ENCODE results near the gene PCDH9. TPM values are rescaled to one million over a fixed set of nuclear protein-coding genes. Genes with fewer than 3 reads are reported as not detected.

The PCDH9 gene
- total and polyA plus RNA-seq, 2 experiments from 2014 or later: 0.31 to 0.52 TPM

DNA sequence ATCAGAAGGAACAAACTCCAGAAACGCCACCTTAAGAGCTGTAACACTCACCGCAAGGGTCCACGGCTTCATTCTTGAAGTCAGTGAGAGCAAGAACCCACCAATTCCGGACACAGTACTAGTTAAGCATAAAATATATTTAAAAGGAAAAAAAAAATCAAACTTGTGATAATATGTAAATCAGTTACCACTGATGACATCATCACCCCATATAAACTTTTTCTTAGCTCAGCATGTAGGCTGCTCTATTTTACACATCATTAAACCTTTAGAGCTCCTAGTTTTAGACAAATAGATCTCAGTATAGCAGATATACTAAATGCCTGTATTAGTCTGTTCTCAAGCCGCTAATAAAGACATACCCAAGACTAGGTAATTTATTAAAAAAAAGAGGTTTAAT lies 668.1 kb downstream of the PCDH9 start:
- H3K9me2 ChIP-seq (ENCODE audit: insufficient read depth): no peaks in the 10 kb centered on the region

More for the DNA sequence above, 668.1 kb downstream of the PCDH9 start:
- Mint-ChIP-seq H3K27me3 (ENCODE audit: insufficient read depth, low read depth, poor library complexity) (no peaks in the 10 kb centered on the region), H3K27ac (no peak overlapping the region), H3K4me1 (peaks cover 11% of the 10 kb centered on the region), H3K9me3 (peaks cover 9% of the 10 kb centered on the region; the same call in 2 of the 3 replicates), H3K36me3 (ENCODE audit: low read depth) (peaks cover 13% of the 10 kb centered on the region), H3K4me3 (no peak overlapping the region)
- H3F3A ChIP-seq (replicated peaks; ENCODE audit: low read depth): no peaks in the 10 kb centered on the region
- H3K4me1 ChIP-seq (ENCODE audit: insufficient read depth): peaks cover 8% of the 10 kb centered on the region
- no peaks in the 10 kb centered on the region for H3K79me2 ChIP-seq (replicated peaks; ENCODE audit: insufficient read depth)
- ATAC-seq: no peak
- no peaks in the 10 kb centered on the region for H3K27me3 ChIP-seq (ENCODE audit: insufficient read depth)
- TF ChIP-seq, protein P1, sequence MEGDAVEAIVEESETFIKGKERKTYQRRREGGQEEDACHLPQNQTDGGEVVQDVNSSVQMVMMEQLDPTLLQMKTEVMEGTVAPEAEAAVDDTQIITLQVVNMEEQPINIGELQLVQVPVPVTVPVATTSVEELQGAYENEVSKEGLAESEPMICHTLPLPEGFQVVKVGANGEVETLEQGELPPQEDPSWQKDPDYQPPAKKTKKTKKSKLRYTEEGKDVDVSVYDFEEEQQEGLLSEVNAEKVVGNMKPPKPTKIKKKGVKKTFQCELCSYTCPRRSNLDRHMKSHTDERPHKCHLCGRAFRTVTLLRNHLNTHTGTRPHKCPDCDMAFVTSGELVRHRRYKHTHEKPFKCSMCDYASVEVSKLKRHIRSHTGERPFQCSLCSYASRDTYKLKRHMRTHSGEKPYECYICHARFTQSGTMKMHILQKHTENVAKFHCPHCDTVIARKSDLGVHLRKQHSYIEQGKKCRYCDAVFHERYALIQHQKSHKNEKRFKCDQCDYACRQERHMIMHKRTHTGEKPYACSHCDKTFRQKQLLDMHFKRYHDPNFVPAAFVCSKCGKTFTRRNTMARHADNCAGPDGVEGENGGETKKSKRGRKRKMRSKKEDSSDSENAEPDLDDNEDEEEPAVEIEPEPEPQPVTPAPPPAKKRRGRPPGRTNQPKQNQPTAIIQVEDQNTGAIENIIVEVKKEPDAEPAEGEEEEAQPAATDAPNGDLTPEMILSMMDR (conservative IDR thresholded peaks at IDR 0.05; ENCODE audit: low read depth in 2 of 2): no peak
- TF ChIP-seq, protein P2, sequence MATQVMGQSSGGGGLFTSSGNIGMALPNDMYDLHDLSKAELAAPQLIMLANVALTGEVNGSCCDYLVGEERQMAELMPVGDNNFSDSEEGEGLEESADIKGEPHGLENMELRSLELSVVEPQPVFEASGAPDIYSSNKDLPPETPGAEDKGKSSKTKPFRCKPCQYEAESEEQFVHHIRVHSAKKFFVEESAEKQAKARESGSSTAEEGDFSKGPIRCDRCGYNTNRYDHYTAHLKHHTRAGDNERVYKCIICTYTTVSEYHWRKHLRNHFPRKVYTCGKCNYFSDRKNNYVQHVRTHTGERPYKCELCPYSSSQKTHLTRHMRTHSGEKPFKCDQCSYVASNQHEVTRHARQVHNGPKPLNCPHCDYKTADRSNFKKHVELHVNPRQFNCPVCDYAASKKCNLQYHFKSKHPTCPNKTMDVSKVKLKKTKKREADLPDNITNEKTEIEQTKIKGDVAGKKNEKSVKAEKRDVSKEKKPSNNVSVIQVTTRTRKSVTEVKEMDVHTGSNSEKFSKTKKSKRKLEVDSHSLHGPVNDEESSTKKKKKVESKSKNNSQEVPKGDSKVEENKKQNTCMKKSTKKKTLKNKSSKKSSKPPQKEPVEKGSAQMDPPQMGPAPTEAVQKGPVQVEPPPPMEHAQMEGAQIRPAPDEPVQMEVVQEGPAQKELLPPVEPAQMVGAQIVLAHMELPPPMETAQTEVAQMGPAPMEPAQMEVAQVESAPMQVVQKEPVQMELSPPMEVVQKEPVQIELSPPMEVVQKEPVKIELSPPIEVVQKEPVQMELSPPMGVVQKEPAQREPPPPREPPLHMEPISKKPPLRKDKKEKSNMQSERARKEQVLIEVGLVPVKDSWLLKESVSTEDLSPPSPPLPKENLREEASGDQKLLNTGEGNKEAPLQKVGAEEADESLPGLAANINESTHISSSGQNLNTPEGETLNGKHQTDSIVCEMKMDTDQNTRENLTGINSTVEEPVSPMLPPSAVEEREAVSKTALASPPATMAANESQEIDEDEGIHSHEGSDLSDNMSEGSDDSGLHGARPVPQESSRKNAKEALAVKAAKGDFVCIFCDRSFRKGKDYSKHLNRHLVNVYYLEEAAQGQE (IDR thresholded peaks at IDR 0.05; ENCODE audit: unreplicated experiment): no peak
- TF ChIP-seq JUNB (IDR thresholded peaks at IDR 0.05; ENCODE audit: unreplicated experiment) (no peak), NANOG (IDR thresholded peaks at IDR 0.05; ENCODE audit: borderline replicate concordance) (no peak), CREB1 (CRISPR knock-in tag; IDR thresholded peaks at IDR 0.05; ENCODE audit: low read depth) (no peak), EZH2 (IDR thresholded peaks at IDR 0.05; ENCODE audit: low read depth, unreplicated experiment) (no peak), EZH2phosphoT487 (IDR thresholded peaks at IDR 0.05; ENCODE audit: unreplicated experiment) (no peak), ZNF331 (CRISPR knock-in tag; IDR thresholded peaks at IDR 0.05; ENCODE audit: low read depth) (no peak), POLR2AphosphoS5 (IDR thresholded peaks at IDR 0.05; ENCODE audit: low read depth) (no peak)
- TF ChIP-seq, protein P3, sequence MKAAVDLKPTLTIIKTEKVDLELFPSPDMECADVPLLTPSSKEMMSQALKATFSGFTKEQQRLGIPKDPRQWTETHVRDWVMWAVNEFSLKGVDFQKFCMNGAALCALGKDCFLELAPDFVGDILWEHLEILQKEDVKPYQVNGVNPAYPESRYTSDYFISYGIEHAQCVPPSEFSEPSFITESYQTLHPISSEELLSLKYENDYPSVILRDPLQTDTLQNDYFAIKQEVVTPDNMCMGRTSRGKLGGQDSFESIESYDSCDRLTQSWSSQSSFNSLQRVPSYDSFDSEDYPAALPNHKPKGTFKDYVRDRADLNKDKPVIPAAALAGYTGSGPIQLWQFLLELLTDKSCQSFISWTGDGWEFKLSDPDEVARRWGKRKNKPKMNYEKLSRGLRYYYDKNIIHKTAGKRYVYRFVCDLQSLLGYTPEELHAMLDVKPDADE (IDR thresholded peaks at IDR 0.05): no peak
- H4K20me1 ChIP-seq (replicated peaks; ENCODE audit: insufficient read depth): no peaks in the 10 kb centered on the region
- no peak overlapping the region for H3K4me2 ChIP-seq
- no peaks in the 10 kb centered on the region for H3K36me3 ChIP-seq (ENCODE audit: insufficient read depth)
- no peak overlapping the region for H3K27ac ChIP-seq (ENCODE audit: low read depth)
- H3K4me3 ChIP-seq: no peak overlapping the region
- no peak overlapping the region for H2AFZ ChIP-seq
- DNase-seq (ENCODE audit: low spot score): no peak

All from GM23338 (cell line).